Measurements from ENCODE around the gene CHID1.

GRCh38 chr11:889687-890475 is 20.7 kb downstream of the CHID1 start:
- TF ChIP-seq, protein P1, sequence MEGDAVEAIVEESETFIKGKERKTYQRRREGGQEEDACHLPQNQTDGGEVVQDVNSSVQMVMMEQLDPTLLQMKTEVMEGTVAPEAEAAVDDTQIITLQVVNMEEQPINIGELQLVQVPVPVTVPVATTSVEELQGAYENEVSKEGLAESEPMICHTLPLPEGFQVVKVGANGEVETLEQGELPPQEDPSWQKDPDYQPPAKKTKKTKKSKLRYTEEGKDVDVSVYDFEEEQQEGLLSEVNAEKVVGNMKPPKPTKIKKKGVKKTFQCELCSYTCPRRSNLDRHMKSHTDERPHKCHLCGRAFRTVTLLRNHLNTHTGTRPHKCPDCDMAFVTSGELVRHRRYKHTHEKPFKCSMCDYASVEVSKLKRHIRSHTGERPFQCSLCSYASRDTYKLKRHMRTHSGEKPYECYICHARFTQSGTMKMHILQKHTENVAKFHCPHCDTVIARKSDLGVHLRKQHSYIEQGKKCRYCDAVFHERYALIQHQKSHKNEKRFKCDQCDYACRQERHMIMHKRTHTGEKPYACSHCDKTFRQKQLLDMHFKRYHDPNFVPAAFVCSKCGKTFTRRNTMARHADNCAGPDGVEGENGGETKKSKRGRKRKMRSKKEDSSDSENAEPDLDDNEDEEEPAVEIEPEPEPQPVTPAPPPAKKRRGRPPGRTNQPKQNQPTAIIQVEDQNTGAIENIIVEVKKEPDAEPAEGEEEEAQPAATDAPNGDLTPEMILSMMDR (IDR thresholded peaks at IDR 0.05), result no peak
- no peak for TF ChIP-seq POLR2AphosphoS5 (IDR thresholded peaks at IDR 0.05)
- no peak for TF ChIP-seq EP300 (IDR thresholded peaks at IDR 0.05)

All from esophagus muscularis mucosa (tissue), 4 donors.